Stimulated activated CD4-positive, alpha-beta T cell treated with anti-CD3 and anti-CD28 coated beads, TNF-alpha, amount 100 ng/mL, for 1 hour (primary cell): Measurements from ENCODE around the gene TNFSF13.
A peak's percentile ranks its signal among the peaks of the same experiment; 100 is the strongest.

ENCODE experiments used
- DNase-seq, 3 donors: peaks; one replicate each; pipeline ENCODE4 v3.0.0-alpha.2; 2020; ENCODE audit warnings: low read depth in 3 of 3, low spot score in 1 of 3

Gene TNFSF13

GRCh38 chr17:7574176-7574953 lies 15.8 kb downstream of the TNFSF13 start:
- DNase-seq = no peak

- DNase-seq = no peak
Measured at GRCh38 chr17:7575481-7575883, 16.9 kb downstream of the TNFSF13 start.

DNA sequence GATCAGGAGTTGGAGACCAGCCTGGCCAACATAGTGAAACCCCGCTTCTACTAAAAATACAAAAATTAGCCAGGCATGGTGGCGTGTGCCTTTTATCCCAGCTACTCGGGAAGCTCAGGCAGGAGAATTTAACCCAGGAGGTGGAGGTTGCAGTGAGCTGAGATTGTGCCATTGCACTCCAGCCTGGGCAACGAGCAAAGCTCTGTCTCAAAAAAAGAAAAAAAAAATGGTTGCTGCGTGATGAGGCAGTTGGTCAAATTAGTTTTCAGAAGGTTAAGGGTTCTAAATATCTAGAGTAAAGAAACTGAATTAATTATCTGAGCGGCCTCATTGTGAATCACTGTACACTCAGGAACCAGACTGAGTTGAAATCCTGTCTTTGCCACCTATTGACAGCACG lies 17.4 kb downstream of the TNFSF13 start:
- no peak for DNase-seq

DNA sequence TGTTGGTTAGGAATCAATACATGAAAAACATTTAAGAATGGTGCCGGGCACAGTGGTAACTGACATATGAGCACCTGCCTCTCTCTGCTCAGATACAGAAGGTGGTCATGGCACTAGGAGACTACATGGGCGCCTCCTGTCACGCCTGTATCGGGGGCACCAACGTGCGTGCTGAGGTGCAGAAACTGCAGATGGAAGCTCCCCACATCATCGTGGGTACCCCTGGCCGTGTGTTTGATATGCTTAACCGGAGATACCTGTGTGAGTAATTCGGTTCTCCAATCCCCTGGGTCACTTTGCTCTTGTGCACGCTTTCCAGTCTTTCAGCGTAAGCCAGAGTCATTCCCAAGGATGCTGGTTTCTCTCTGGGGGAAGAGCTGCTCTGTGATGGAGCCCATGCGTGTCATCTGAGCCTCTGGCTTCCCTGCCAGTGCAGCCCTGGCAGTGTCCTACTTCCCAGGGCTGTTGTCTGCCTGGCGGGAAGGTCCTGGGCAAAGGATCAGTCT lies 17.9 kb downstream of the TNFSF13 start:
- no peak for DNase-seq

DNA sequence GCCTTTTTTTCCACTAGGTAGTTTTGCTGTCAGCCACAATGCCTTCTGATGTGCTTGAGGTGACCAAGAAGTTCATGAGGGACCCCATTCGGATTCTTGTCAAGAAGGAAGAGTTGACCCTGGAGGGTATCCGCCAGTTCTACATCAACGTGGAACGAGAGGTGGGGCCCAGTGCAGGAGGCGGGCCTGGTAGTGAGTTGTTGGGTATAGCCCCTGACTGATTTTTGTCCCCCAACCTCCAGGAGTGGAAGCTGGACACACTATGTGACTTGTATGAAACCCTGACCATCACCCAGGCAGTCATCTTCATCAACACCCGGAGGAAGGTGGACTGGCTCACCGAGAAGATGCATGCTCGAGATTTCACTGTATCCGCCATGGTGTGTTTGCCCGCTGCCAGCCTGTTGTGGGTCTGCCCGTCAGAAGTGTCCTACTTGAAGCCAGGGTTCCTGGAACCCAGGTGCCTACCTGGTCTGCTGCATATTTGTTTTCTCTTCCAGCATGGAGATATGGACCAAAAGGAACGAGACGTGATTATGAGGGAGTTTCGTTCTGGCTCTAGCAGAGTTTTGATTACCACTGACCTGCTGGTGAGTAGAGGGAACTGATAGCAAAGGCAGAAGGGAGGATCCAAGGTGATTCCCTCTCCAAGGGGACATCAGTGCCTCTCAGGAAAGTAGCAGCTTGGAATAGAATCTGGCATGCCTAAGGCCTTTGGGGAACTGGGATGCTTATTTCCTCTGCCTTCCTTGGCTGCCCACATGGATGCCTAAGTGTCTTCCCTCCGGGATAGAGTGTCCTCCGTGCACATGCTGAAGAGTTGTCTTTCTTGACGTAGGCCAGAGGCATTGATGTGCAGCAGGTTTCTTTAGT lies 19.0 kb downstream of the TNFSF13 start:
- DNase-seq = no peak

- peak in 2 of 3 donors; percentile 36 to 58 for DNase-seq
Measured at GRCh38 chr17:7579001-7579833, 20.7 kb downstream of the TNFSF13 start, which contains the start of gene CD68. Gene CD68, plus strand, starts transcription at chr17:7579638. Its CDS starts 40 bp downstream, at chr17:7579678.

DNA sequence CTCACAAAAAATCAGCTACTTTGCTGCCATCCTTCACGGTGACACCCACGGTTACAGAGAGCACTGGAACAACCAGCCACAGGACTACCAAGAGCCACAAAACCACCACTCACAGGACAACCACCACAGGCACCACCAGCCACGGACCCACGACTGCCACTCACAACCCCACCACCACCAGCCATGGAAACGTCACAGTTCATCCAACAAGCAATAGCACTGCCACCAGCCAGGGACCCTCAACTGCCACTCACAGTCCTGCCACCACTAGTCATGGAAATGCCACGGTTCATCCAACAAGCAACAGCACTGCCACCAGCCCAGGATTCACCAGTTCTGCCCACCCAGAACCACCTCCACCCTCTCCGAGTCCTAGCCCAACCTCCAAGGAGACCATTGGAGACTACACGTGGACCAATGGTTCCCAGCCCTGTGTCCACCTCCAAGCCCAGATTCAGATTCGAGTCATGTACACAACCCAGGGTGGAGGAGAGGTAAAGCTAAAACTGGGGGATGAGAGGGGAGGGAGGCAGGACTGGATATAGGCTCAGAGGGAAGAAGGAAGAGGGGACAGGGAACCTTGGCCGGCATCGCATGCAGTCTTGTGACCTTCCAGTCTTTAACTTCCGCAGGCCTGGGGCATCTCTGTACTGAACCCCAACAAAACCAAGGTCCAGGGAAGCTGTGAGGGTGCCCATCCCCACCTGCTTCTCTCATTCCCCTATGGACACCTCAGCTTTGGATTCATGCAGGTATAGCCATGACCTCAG lies 21.5 kb downstream of the TNFSF13 start:
- DNase-seq = no peak

DNA sequence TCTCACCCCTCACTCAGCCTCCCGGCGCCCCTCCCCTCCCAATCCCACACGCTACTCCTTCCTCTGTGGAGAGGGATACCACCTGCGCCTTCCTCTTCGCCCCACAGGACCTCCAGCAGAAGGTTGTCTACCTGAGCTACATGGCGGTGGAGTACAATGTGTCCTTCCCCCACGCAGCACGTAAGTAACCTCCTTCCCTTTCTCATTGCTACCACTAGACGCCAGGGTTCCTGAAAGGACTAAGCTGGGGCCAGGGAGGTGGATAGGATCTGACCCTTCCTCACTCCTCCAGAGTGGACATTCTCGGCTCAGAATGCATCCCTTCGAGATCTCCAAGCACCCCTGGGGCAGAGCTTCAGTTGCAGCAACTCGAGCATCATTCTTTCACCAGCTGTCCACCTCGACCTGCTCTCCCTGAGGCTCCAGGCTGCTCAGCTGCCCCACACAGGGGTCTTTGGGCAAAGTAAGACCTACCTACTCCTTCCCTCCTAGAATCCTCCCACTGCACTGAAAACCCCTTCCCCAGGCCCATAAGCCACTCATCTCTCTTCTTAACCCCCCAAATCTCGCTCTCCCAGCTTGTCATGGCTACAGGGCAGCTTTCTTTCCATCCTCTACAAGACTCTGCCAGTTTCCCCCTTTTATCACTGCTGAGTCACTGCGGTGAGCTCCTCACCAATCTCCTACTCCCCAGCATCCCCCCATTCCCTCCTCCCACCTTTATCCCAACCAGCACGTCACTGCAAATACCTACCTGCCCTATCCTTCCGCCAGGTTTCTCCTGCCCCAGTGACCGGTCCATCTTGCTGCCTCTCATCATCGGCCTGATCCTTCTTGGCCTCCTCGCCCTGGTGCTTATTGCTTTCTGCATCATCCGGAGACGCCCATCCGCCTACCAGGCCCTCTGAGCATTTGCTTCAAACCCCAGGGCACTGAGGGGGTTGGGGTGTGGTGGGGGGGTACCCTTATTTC lies 22.3 kb downstream of the TNFSF13 start:
- no peak for DNase-seq

DNA sequence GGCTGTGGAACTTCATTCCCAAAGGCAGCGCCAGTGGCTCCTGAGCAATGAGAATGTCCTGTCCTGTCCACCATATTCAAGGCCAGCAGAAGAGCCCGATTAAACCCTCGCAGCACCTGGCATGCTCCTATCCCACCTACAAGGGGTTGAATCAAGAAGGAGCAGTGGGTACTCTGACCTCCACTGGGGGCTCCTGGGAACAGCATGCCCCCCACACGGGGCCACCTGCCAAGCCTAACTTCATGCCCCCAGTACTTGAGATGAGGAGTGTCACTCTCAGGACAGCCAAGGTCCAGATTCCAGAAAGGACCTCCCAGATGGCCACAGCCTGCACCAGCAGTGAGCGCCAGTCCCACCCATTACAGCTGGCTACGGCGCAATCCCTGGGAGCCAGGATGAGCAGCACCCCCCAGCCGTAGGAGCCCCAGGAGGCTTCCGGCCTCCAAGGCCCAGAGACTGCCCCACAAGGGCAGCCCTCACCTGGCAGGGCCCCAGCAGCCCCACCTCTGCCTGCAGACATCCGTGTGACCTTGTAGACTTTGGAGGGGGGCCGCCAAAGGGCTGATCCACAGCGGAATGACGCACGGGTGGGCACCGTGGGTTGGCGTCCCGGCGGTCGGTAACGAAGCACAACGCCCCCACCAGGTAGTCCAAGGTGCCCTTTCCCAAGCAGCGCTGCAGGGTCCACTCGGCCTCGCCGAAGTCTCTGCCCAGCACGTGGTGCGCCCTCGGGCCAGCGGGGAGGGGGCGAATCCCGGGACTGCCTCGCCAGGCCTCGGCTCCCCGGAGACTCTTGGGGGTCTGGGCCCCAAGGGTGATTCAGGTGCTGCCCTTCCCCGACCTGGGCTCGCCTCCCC lies 24.1 kb downstream of the TNFSF13 start:
- no peak for DNase-seq

DNA sequence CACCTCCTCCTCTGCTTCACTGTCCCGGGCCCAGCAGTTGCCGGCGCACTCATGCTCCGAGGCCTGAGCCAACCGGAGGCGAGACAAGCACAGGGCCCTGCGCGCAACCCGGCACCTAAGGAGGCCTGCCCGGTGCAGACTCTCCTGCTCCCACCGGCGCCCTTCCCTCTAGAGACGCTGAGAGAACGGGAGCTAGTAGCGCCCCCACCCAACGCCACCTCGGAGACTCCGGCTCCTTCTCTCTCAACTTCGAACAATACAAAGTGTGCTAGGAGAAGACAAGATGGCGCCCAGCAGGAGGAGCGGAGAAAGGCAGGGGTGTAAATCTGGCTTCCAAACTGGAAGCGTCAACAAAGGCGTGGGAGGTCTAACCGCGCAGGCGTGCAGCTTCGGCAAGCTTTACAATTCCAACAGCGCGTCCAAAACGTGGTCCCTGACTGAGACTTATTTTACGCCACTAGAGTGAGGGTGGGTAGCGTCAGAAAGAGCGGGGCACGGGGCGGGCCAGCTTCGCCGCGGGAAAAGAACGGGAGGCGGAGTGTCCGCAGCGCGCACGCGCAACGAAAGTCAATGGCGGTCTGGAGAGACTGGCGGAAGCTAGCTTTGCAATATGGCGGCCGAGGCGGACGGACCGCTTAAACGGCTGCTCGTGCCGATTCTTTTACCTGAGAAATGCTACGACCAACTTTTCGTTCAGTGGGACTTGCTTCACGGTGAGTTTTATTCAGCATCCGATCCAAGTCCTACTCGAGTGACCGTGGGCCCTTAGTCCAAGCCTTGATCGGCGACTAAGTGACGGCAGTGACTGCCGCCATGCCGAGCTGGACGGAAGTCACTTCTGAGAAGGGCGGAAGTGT lies 24.9 kb downstream of the TNFSF13 start, which contains the start of gene MPDU1:
Gene MPDU1, plus strand, starts transcription at position 600 of the 857 bp plus-strand sequence. Its CDS starts 11 bp downstream, at position 611.
- DNase-seq = peak; percentile 83 to 91 (median 89)

DNA sequence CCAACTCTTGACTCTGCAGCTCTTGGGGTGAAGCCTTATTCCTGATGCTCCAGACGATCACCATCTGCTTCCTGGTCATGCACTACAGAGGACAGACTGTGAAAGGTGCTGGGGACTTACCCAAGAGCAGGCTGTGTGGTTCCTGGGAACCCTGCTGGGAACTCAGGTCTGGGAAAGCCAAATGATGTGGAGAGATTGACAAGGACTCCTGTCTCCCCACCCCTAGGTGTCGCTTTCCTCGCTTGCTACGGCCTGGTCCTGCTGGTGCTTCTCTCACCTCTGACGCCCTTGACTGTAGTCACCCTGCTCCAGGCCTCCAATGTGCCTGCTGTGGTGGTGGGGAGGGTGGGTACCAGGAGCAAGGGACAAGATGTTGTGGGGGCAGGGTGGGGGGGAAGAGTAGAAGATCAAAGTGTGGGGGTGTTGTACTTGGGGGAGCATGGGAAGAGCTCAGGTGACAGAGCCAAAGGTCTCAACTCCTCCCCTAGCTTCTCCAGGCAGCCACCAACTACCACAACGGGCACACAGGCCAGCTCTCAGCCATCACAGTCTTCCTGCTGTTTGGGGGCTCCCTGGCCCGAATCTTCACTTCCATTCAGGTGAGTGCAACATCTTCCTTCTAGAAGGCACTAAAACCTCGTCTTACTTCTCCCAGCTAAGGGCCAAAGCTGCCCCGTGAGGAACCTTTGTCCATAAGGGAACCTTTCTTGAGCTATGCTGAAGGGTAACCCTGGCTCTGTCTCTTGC lies 28.3 kb downstream of the TNFSF13 start:
- DNase-seq = no peak

DNA sequence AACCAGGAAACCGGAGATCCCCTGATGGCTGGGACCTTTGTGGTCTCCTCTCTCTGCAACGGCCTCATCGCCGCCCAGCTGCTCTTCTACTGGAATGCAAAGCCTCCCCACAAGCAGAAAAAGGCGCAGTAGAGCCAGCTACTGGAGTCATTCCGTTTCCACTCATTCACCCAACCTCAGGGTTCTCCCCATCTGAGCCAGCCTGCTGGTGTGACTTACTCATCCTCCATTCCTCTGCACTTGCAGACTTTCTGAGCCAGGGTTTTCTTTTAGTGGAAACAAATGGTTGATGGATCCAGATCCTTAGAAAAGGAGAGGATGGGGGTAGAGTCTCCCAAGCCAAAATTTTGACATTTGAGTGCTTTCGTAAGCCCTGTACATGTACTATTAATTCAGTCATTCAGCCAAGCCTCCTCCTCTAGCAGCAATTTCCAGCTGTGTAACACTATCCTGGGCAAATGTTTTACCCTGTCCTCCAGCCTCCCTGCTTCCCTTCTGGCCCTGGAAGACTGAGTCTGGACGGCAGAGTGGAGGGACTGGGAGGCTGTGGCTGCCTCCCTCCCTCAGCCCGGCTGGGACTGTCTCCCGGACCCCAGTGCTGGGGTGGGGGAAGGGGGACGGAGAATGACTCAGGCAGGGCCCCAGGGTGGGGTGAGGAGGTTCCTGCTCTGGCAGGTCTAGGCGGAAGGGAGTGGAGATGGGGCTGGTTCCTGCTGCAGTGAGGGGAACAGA lies 29.0 kb downstream of the TNFSF13 start:
- no peak for DNase-seq

- no peak for DNase-seq
Measured at GRCh38 chr17:7588553-7589203, 30.1 kb downstream of the TNFSF13 start.

DNA sequence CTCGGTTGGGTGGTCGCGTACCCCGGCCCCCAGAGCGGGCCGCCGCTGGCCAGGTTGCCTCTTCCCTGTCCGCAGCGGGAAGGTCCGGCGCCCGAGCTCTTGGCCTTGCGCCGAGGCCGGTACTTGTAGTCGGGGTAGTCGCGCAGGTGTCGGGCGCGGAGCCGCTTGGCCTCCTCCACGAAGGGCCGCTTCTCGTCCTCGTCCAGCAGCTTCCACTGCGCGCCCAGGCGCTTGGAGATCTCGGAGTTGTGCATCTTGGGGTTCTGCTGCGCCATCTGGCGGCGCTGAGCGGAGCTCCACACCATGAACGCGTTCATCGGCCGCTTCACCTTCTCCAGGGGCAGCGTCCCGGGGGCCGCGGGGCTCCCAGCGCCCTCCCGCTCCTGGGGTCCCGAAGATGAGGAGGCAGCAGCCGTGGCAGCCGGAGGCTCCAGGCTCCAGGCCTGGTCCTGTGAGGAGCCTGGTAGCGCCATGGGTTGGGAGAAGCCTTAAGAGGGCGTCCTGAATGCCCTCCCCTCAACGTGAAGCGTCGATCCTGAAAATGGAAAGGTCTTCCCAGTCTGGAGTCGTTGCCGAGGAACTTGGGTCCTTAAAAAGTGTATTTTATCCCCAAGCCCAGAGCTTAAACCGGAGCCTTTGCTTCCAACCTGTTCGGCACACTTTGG lies 30.8 kb downstream of the TNFSF13 start:
- DNase-seq = peak in 2 of 3 donors; percentile 51 to 53
